HG03342 (cell line): ENCODE results near the gene CLMP.
"Not testable (repeated sequence)": the region's sequence is repeated elsewhere in the genome, so short reads cannot be mapped to it uniquely, and the experiment has no call there.

Experiments
- ATAC-seq: cut with Tn5 transposase; IDR thresholded peaks from one replicate; pipeline ENCODE4 v1.9.1; 2021; ENCODE audit warnings: mild to moderate bottlenecking, moderate library complexity; ENCODE audit not compliant: unreplicated experiment

The CLMP gene

GRCh38 chr11:123218451-123218850 is 23.4 kb upstream of the CLMP start:
- no peak for ATAC-seq

- ATAC-seq = no peak
These were observed 22.8 kb upstream of the CLMP start for GRCh38 chr11:123217897-123218296.

DNA sequence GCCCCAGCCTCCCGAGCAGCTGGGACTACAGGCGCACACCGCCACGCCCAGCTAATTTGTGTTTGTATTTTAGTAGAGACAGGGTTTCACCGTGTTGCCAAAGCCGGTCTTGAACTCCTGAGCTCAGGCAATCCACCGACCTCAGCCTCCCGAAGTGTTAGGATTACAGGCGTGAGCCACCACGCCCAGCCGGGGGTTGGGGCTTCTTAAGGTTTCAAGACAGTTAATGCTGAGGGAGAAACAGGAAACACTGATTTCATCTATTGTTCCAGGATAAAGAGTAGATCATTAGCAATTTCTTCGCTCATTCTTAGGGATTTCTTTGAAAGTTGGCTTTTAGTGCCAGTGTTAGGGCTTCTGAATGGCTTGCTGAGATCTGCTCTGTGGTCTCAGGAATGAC is 21.2 kb upstream of the CLMP start:
- ATAC-seq = no peak

- ATAC-seq = no peak
These were observed 19.9 kb upstream of the CLMP start for GRCh38 chr11:123214940-123215339.

DNA sequence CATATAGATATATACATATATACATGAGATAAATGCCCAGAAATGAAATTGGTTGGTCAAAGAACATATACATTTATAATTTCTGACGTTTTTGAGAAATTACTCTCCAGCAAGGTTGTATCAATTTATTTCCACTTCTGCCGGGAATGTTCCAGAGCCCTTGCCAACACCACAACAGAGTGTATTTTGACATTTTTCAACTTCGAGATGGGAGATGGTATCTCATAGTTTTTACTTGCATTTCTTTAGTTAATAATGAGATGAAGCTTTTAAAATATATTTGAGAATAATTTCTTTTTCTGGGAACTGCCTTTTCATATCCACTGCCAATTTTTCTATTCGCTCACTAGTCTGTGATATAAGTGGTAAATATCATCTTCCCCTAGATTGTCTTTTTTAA is 19.3 kb upstream of the CLMP start:
- no peak for ATAC-seq

DNA sequence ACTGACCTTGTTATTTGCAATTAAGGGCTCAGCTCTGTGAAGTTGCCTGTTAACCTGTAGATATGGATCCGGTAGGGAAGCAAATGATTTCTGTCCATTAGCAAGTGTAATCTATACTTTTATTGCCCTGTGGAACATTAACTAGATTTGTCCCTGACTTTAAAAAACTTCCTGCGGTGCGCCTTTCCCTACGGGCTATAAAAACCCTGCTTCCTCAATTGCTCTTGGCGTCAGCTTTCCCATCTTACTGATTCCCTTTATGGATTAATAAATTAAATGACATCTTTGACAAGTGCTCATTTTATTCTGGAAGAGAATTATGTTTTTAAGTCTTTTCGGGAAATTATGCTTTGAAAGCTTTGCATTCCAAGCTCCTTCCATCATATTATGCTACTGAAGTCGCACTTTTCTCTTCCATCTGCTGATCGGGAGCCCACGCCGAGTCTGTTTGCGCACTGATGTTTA is 18.3 kb upstream of the CLMP start:
- ATAC-seq = no peak

DNA sequence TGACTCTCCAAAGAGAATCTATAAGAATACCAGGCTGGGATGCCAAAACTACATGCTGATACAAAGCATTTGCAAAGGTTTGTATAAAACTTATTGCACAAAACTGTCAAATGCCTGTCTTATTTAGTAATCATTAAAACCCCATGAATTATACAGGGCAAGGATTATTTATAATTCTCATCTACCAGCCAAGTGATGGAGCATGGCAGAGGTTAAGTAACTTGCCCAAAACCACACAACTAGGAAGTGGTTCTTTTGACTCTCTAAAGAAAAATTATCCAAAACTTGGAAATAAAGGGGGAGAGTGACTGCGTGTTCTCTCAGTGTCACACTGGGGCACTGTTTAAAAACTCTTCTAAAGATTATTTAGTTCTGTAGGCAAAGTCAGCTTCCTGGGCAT is 17.4 kb upstream of the CLMP start:
- no peak for ATAC-seq

DNA sequence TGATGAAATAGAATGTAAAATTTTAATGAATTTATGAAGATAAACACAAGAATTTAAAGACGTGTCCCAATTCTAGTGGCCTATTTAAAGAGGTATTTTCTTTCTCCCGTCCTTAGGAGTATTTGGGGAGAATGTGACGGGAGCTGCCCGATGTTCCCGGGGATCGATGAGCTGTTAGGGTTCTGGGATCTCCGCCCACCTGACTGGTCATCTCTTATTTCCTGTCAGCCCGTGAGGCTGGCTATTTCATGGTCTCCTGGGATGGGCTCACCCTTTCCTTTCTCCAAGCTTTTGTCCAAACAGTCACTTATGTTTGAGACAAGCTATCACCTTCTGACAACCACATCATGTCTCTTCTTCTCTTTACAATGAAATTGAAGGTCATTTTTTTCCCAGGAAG is 16.9 kb upstream of the CLMP start:
- ATAC-seq = no peak

- ATAC-seq = no peak
These were observed 16.3 kb upstream of the CLMP start for GRCh38 chr11:123211149-123211852.

DNA sequence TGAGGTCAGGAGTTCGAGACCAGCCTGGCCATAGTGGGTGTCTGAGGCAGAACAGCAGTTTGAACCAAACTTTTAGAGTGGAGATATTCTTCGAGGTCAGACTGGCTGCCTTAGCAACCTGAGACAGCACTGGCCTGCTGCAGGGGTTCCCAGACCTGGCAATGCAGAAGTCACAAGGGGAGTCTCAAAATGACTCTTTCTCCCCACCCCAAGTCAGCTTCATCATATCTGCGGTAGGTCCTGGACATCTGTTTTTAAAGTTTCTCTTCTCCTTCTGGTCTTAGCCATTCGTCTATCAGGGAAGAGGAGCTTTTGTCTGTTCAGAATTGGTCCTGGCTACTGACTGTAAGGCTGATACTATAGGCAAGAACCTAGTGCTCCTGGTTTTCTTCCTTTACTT is 14.5 kb upstream of the CLMP start:
- no peak for ATAC-seq

- no peak for ATAC-seq
These were observed 11.9 kb upstream of the CLMP start for GRCh38 chr11:123206791-123207434.

DNA sequence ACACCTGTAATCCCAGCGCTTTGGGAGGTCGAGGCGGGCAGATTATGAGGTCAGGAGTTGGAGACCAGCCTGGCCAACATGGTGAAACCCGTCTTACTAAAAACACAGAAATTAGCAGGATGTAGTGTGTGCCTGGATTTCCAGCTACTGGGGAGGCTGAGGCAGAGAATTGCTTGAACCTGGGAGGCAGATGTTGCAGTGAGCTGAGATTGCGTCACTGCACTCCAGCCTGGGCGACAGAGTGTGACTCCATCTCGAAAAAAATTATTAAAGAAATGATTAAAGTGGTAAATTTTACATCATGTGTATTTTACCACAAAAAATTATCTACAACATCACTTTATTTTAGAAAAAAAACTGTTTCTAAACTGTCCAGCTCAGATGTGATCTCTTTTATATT is 11.0 kb upstream of the CLMP start:
- ATAC-seq = not testable (repeated sequence)

DNA sequence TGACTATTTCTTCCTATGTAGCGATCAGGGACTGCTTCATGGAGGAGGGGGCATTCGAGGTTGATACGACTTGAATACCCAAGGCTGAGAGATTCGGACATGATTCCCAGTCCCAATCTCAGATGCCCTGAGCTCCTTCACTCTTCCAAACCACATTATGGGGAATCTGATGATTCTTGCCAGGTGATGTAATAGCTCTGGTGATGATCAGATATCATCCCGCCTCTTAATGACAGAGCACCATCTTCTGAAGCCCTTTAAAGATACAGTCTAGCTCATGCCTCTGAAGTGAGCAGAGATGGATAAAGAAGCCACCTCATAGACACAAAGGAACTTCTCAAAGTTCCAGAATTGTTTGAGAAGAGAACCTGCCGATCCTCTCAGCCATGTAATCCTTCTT is 8.9 kb upstream of the CLMP start:
- no peak for ATAC-seq

- no peak for ATAC-seq
These were observed 8.4 kb upstream of the CLMP start for GRCh38 chr11:123203471-123203870.

GRCh38 chr11:123202155-123203151 is 7.4 kb upstream of the CLMP start:
- ATAC-seq = no peak

- ATAC-seq = no peak
These were observed 5.2 kb upstream of the CLMP start for GRCh38 chr11:123200264-123200663.

DNA sequence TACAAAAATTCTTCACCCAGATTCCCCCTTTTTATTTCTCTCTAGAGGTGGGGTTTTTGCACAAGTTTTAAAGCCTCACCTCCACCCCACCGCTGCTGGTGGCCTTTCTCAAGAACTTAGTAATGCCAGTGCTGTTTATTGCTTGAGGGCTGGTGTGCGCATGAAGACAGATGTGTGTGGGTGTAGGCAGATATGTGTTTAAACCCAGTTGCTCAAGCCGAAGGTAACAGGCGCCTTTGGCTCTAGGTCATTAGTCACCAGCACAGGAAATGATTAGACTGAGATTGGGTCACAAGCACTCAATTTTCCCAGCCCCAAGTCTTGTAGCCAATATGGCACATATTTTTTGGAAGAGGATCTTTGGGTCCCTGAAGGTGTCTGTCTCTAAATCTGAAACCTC is 2.7 kb upstream of the CLMP start:
- ATAC-seq = no peak

- no peak for ATAC-seq
These were observed 1.1 kb upstream of the CLMP start for GRCh38 chr11:123196060-123196714.

- ATAC-seq = no peak
These were observed 486 bp downstream of the CLMP start for GRCh38 chr11:123194337-123195187.

DNA sequence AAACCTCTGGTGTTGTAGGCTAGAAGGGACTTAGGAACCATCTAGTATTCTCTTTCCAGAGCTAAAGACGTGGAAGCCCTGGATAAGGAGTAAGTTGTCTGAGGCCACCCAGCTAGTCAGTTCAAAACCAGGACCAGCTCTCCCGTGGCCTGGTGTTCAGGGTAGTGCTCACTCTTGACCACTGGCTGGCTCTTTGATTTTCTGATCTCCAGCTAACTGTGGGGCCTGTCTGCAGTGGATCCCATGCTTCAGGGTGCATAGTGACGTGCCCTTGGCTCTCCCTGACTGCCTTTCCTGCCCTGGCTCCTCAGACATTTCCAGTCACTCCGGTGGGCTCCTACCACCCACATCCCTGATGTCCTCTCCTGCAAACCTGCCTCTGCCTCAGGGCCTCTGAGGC is 1.3 kb downstream of the CLMP start:
- no peak for ATAC-seq
